Heart left ventricle (tissue), 16 donors: ENCODE results near the gene ADAMTSL1. TPM values are rescaled to one million over a fixed set of nuclear protein-coding genes. Genes with fewer than 3 reads are reported as not detected.

Source experiments
- ATAC-seq, 4 donors: fragments of 200-7000 bp; cut with Tn5 transposase; one replicate each; pipeline ENCODE4 v1.9.1; 2020 to 2022; ENCODE audit warnings: moderate library complexity in 4 of 4, mild to moderate bottlenecking in 3 of 4, moderate number of reproducible peaks in 1 of 4
- DNase-seq, 5 donors: peaks; one replicate each; pipeline ENCODE4 v3.0.0-alpha.2; 2020
- H3K27ac ChIP-seq, 12 donors: fragments of 200-600 bp; sonication (generic) in 4 of 12; one replicate each; pipeline versions ENCODE4 v1.5.0 to v1.8.0; 2016 to 2022; ENCODE audit warnings: mild to moderate bottlenecking in 2 of 12
- H3K27me3 ChIP-seq, 9 donors: fragments of 200-600 bp; sonication (generic) in 2 of 9; one replicate each; pipeline versions ENCODE4 v1.5.1 to v1.8.0; 2016 to 2022; ENCODE audit warnings: mild to moderate bottlenecking in 3 of 9
- H3K36me3 ChIP-seq, 9 donors: fragments of 200-600 bp; sonication (generic) in 2 of 9; one replicate each; pipeline versions ENCODE4 v1.5.0 to v1.8.0; 2018 to 2022; ENCODE audit warnings: mild to moderate bottlenecking in 2 of 9
- H3K4me1 ChIP-seq, 12 donors: fragments of 200-600 bp; sonication (generic) in 4 of 12; one replicate each; pipeline versions ENCODE4 v1.5.0 to v1.8.0; 2016 to 2022; ENCODE audit warnings: mild to moderate bottlenecking in 3 of 12
- H3K4me3 ChIP-seq, 12 donors: fragments of 200-600 bp; sonication (generic) in 4 of 12; one replicate each; pipeline versions ENCODE4 v1.5.0 to v1.8.0; 2017 to 2022; ENCODE audit warnings: mild to moderate bottlenecking in 9 of 12, moderate library complexity in 4 of 12
- H3K9me3 ChIP-seq, 12 donors: fragments of 200-600 bp; sonication (generic) in 4 of 12; one replicate each; pipeline versions ENCODE4 v1.5.0 to v1.8.0; 2016 to 2022; ENCODE audit warnings: mild to moderate bottlenecking in 1 of 12
- CTCF ChIP-seq, 12 donors: fragments of 200-600 bp; sonication (generic) in 4 of 12; IDR thresholded peaks; one replicate each; pipeline versions ENCODE4 v1.5.0 to v1.8.0; 2018 to 2022; ENCODE audit warnings: antibody characterized with exemption in 12 of 12, mild to moderate bottlenecking in 5 of 12
- POLR2A ChIP-seq, 2 donors: fragments of 450-650 bp; IDR thresholded peaks; one replicate each; pipeline ENCODE4 v1.6.1; 2017; ENCODE audit warnings: antibody characterized with exemption in 2 of 2, mild to moderate bottlenecking in 2 of 2, moderate library complexity in 2 of 2
- WGBS, 4 donors: extraction: QIAGEN DNeasy Blood & Tissue Kit in 2 of 4; methylation state at CpG; one replicate each; pipeline versions ENCODE4 v1.1.5 to v1.1.7; 2013 to 2018; 5-methylcytosine and 5-hydroxymethylcytosine counted together
- intact Hi-C, 10 donors: fragments of 100-400 bp; cut with DNase I; formaldehyde crosslinking; loops; one replicate each; pipeline versions ENCODE4 v1.11.1 to v1.14.2; 2022
- polyA plus RNA-seq, 2 donors: library from polyadenylated mRNA; stranded (reverse); fragments of 200-250 nt; gene quantifications; one replicate each; pipeline ENCODE4 v1.2.3, GENCODE V29; 2013
- total RNA-seq, 9 donors: library from RNA; depleted of rRNA in 2 of 9; stranded (reverse); fragments of >200 nt in 2 of 9; fragmentation: NEBNext Ultra II Directional in 3 of 9; extraction: Animal tissue kit (Norgen Biotek cat#: 25700) in 3 of 9; gene quantifications; one replicate each; pipeline versions ENCODE4 v1.1.0 to v1.2.4, GENCODE V29; 2016 to 2023
- donor health status: ischemic (EF 13 %, LVEDD 7.1; RV severe dilation, severe dysfunction).
- donor health status: healthy with polysubstance abuse.
- donor health status: DM: no; HTN: yes; CAD: no.
- donor health status: DM: no; HTN: no; CAD: no.
- donor health status: ischemic (EF 25% LVEDD 6.9; RV normal size, moderate dysfunction).
- donor health status: ischemic (EF 25% LVEDD 5.7; RV mildly dilated, moderate dysfunction).
- donor health status: healthy.
- donor health status: DM: yes; HTN: yes; CAD: no.
- donor health status: ischemic (EF 35%, LVEDD 5.7; RV mildly dilated, moderate dysfunction).
- donor health status: nonischemic (EF 11% LVEDD 7.7; RV severe dilation, severe dysfunction).
- donor health status: DM: yes; HTN: yes; CAD: no.
- donor health status: PGD.
- donor health status: ischemic (EF 29% LVEDD 5.4; RV normal size, mild dysfunction).
- donor health status: nonischemic (EF 23%, LVEDD 6.1; RV moderate dilation, normal function).

The ADAMTSL1 gene
- total and polyA plus RNA-seq, 11 donors: 0.46 to 4.7 (median 1.1) TPM

GRCh38 chr9:18501949-18502348 is 28.0 kb downstream of the ADAMTSL1 start:
- H3K9me3 ChIP-seq: no peaks in the 10 kb centered on the region
- H3K36me3 ChIP-seq: no peaks in the 10 kb centered on the region
- WGBS, 4 donors: 35 to 43% (median 38%) methylated on average over 5 of the region's 5 CpGs
- TF ChIP-seq CTCF (IDR thresholded peaks at IDR 0.05): no peak
- TF ChIP-seq POLR2A (IDR thresholded peaks at IDR 0.05): no peak
- peaks cover 0 to 10% (median 0%) of the 10 kb centered on the region in 12 donors for H3K4me1 ChIP-seq
- no peaks in the 10 kb centered on the region for H3K27me3 ChIP-seq
- ATAC-seq (no peak), DNase-seq (no peak)
- no peak overlapping the region for H3K4me3 ChIP-seq
- no peak overlapping the region for H3K27ac ChIP-seq
- intact Hi-C loops: loop anchor here in 2 of 10 donors (5.0 to 10.0 kb wide), 2 partner anchors 513 to 525 kb away; no protein-coding TSS in a partner anchor

GRCh38 chr9:18502546-18502945 is 28.6 kb downstream of the ADAMTSL1 start:
- H3K27ac ChIP-seq: no peak overlapping the region
- H3K36me3 ChIP-seq: no peaks in the 10 kb centered on the region
- DNase-seq (no peak), ATAC-seq (no peak)
- TF ChIP-seq CTCF (IDR thresholded peaks at IDR 0.05) (no peak), POLR2A (IDR thresholded peaks at IDR 0.05) (no peak)
- no peak overlapping the region for H3K4me3 ChIP-seq
- intact Hi-C loops: loop anchor here in 2 of 10 donors (5.0 to 10.0 kb wide), 2 partner anchors 512 to 525 kb away; no protein-coding TSS in a partner anchor
- H3K9me3 ChIP-seq: no peaks in the 10 kb centered on the region
- peaks cover 0 to 10% (median 0%) of the 10 kb centered on the region in 12 donors for H3K4me1 ChIP-seq
- H3K27me3 ChIP-seq: no peaks in the 10 kb centered on the region
- 75 to 90% (median 85%) methylated on average over 3 of the region's 3 CpGs for WGBS, 4 donors

- Histone ChIP-seq H3K27ac (no peak overlapping the region), H3K4me1 (peaks cover 0 to 6% (median 0%) of the 10 kb centered on the region in 12 donors), H3K36me3 (no peaks in the 10 kb centered on the region), H3K27me3 (no peaks in the 10 kb centered on the region), H3K9me3 (peaks cover 0 to 6% (median 0%) of the 10 kb centered on the region in 12 donors), H3K4me3 (no peak overlapping the region)
- no peak for ATAC-seq
- TF ChIP-seq POLR2A (IDR thresholded peaks at IDR 0.05): no peak
- no peak for TF ChIP-seq CTCF (IDR thresholded peaks at IDR 0.05)
- DNase-seq: no peak
- WGBS, 4 donors: 91 to 93% (median 92%) methylated on average over 14 of the region's 14 CpGs
- intact Hi-C loops: loop anchor here in 2 of 10 donors (5.0 to 10.0 kb wide), 2 partner anchors 510 to 523 kb away; no protein-coding TSS in a partner anchor
These were observed 30.8 kb downstream of the ADAMTSL1 start for GRCh38 chr9:18504707-18505106.

- TF ChIP-seq POLR2A (IDR thresholded peaks at IDR 0.05) (no peak), CTCF (IDR thresholded peaks at IDR 0.05) (no peak)
- DNase-seq: no peak
- intact Hi-C loops: loop anchor here in 1 of 10 donors (10.0 kb wide), 1 partner anchor 508 kb away; no protein-coding TSS in a partner anchor
- Histone ChIP-seq H3K27me3 (no peaks in the 10 kb centered on the region), H3K36me3 (no peaks in the 10 kb centered on the region), H3K4me3 (no peak overlapping the region), H3K9me3 (peaks cover 0 to 10% (median 0%) of the 10 kb centered on the region in 12 donors), H3K4me1 (no peaks in the 10 kb centered on the region), H3K27ac (no peak overlapping the region)
- ATAC-seq: no peak
- 96 to 100% (median 98%) methylated on average over 1 of the region's 1 CpG for WGBS, 4 donors
These were observed 33.2 kb downstream of the ADAMTSL1 start for GRCh38 chr9:18507151-18507550.
